DOHH2 (cell line): ENCODE results near the gene ANKS1B.

Experiments used
- EZH2phosphoT487 ChIP-seq: fragments of 200-600 bp; sonication (generic); IDR thresholded peaks from 2 replicates; pipeline ENCODE4 v1.6.1; 2017; ENCODE audit warnings: borderline replicate concordance, mild to moderate bottlenecking, antibody characterized with exemption, low read length, moderate library complexity, mixed read lengths
- TF ChIP-seq, protein P1 (sequence below): fragments of 200-600 bp; sonication (generic); IDR thresholded peaks from one replicate; pipeline ENCODE4 v1.5.1; 2014; ENCODE audit warnings: antibody characterized with exemption, mild to moderate bottlenecking, low read depth, low read length; ENCODE audit not compliant: poor library complexity, severe bottlenecking

DNA sequence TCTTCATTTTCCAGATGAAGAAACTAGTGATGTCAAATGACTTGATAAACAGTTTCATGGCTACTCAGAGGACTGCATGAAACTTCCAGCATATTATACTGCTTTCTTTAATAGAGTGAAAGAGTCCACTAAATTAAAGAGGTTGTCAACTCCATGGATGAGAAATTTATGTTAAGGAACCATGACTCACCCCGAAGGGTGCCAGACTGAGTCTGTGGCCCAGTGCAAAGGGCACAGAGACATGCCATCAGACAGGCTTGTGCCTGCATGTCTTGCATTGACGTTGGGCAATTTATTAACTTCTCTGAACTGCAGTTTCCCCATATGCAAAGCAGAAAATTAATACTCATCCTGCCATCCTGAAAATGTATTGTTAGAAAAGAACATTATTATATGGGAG lies 957.3 kb downstream of the ANKS1B start:
- TF ChIP-seq, protein P1, sequence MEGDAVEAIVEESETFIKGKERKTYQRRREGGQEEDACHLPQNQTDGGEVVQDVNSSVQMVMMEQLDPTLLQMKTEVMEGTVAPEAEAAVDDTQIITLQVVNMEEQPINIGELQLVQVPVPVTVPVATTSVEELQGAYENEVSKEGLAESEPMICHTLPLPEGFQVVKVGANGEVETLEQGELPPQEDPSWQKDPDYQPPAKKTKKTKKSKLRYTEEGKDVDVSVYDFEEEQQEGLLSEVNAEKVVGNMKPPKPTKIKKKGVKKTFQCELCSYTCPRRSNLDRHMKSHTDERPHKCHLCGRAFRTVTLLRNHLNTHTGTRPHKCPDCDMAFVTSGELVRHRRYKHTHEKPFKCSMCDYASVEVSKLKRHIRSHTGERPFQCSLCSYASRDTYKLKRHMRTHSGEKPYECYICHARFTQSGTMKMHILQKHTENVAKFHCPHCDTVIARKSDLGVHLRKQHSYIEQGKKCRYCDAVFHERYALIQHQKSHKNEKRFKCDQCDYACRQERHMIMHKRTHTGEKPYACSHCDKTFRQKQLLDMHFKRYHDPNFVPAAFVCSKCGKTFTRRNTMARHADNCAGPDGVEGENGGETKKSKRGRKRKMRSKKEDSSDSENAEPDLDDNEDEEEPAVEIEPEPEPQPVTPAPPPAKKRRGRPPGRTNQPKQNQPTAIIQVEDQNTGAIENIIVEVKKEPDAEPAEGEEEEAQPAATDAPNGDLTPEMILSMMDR, result no peak
- no peak for TF ChIP-seq EZH2phosphoT487
